Lung (tissue), 12 donors: ENCODE measurements around the gene PPM1N. TPM values are rescaled to one million over a fixed set of nuclear protein-coding genes. Genes with fewer than 3 reads are reported as not detected.
"Not testable (repeated sequence)": the region's sequence is repeated elsewhere in the genome, so short reads cannot be mapped to it uniquely, and the experiment has no call there.

ENCODE experiments used
- ATAC-seq: fragments of 200-7000 bp; cut with Tn5 transposase; one replicate; pipeline ENCODE4 v1.9.1; 2020; ENCODE audit warnings: moderate number of reproducible peaks; ENCODE audit not compliant: insufficient read depth, low FRiP score
- DNase-seq, 3 donors: peaks; one replicate each; pipeline ENCODE4 v3.0.0-alpha.2; 2013 to 2017
- H3K27ac ChIP-seq, 2 donors: one replicate each; pipeline ENCODE4 v1.5.1; 2013; ENCODE audit warnings: mild to moderate bottlenecking in 2 of 2, moderate library complexity in 2 of 2, control low read depth in 1 of 2, inconsistent platforms in 1 of 2, low read depth in 1 of 2, low read length in 1 of 2
- H3K27me3 ChIP-seq, 3 donors: one replicate each; pipeline ENCODE4 v1.5.1; 2013; ENCODE audit warnings: low read length in 2 of 3; ENCODE audit not compliant: control insufficient read depth in 3 of 3, insufficient read depth in 3 of 3
- H3K36me3 ChIP-seq, 4 donors: one replicate each; pipeline ENCODE4 v1.5.1; 2013; ENCODE audit warnings: low read length in 4 of 4, mild to moderate bottlenecking in 1 of 4, moderate library complexity in 1 of 4; ENCODE audit not compliant: control insufficient read depth in 4 of 4, insufficient read depth in 4 of 4
- H3K4me1 ChIP-seq, 5 donors: one replicate each; pipeline ENCODE4 v1.5.1; 2013; ENCODE audit warnings: low read length in 5 of 5, mild to moderate bottlenecking in 2 of 5, moderate library complexity in 1 of 5; ENCODE audit not compliant: control insufficient read depth in 5 of 5, insufficient read depth in 5 of 5
- H3K4me3 ChIP-seq: one replicate; pipeline ENCODE4 v1.5.1; 2013; ENCODE audit warnings: mild to moderate bottlenecking, control low read depth, moderate library complexity
- H3K9ac ChIP-seq, 2 donors: one replicate each; pipeline ENCODE4 v1.5.1; 2013; ENCODE audit warnings: low read length in 2 of 2, control low read depth in 1 of 2; ENCODE audit not compliant: insufficient read depth in 1 of 2
- H3K9me3 ChIP-seq, 4 donors: one replicate each; pipeline ENCODE4 v1.5.1; 2013; ENCODE audit warnings: low read length in 3 of 4, mild to moderate bottlenecking in 1 of 4, moderate library complexity in 1 of 4; ENCODE audit not compliant: control insufficient read depth in 4 of 4, insufficient read depth in 3 of 4
- CTCF ChIP-seq: IDR thresholded peaks from 2 replicates; pipeline ENCODE4 v1.5.1; 2012; ENCODE audit warnings: mild to moderate bottlenecking; ENCODE audit errors: control extremely low read depth, extremely low read depth
- WGBS, 2 donors: extraction: QIAGEN DNeasy Blood & Tissue Kit; methylation state at CpG; one replicate each; pipeline ENCODE4 v1.1.7; 2013; 5-methylcytosine and 5-hydroxymethylcytosine counted together
- polyA plus RNA-seq, 2 donors: library from polyadenylated mRNA; stranded (reverse); fragments of 200-250 nt; gene quantifications; one replicate each; pipeline ENCODE4 v1.2.1, GENCODE V29; 2013
- total RNA-seq, 2 donors: library from RNA; depleted of rRNA in 1 of 2; stranded (reverse); fragments of >200 nt in 1 of 2; gene quantifications; one replicate each; pipeline ENCODE4 v1.2.1, GENCODE V29; 2014 to 2021
- donor health status: control.
- donor health status: control.
- donor health status: Bipolar disorder and iron deficiency.
- donor health status: healthy.
- donor health status: DM: yes; HTN: yes; CAD: no.

The PPM1N gene
- total and polyA plus RNA-seq, 4 donors = 0.37 to 8.1 (median 1.6) TPM

- DNase-seq = peak; percentile 62 to 73 (median 73)
- Histone ChIP-seq H3K27me3 (no peaks in the 10 kb centered on the region), H3K9me3 (no peaks in the 10 kb centered on the region), H3K4me1 (peaks cover 4 to 16% (median 6%) of the 10 kb centered on the region in 5 donors), H3K27ac (peak overlapping the region; percentile 89 to 94), H3K4me3 (peak overlapping the region; percentile 85), H3K9ac (peak overlapping the region; percentile 55 to 71), H3K36me3 (no peaks in the 10 kb centered on the region)
- no peak for ATAC-seq
- 1 to 3% methylated on average over 27 to 28 of the region's 28 CpGs for WGBS, 2 donors
- TF ChIP-seq CTCF = no peak
Observed at GRCh38 chr19:45508861-45509691, 10.8 kb downstream of the PPM1N start.

GRCh38 chr19:45509692-45510015 is 11.4 kb downstream of the PPM1N start:
- H3K4me1 ChIP-seq = peaks cover 4 to 17% (median 11%) of the 10 kb centered on the region in 5 donors
- H3K27ac ChIP-seq = peak overlapping the region; percentile 72 to 89
- ATAC-seq = no peak
- no peak for DNase-seq
- no peak overlapping the region for H3K9ac ChIP-seq
- no peak for TF ChIP-seq CTCF
- H3K27me3 ChIP-seq = no peaks in the 10 kb centered on the region
- WGBS, 2 donors = 14 to 18% methylated on average over 3 of the region's 3 CpGs
- no peaks in the 10 kb centered on the region for H3K9me3 ChIP-seq
- H3K4me3 ChIP-seq = peak overlapping the region; percentile 48
- H3K36me3 ChIP-seq = peaks cover 0 to 2% (median 0%) of the 10 kb centered on the region in 4 donors

GRCh38 chr19:45510352-45510751 is 12.1 kb downstream of the PPM1N start:
- not testable (repeated sequence) for ATAC-seq

GRCh38 chr19:45511074-45511473 is 12.8 kb downstream of the PPM1N start:
- peaks cover 4 to 19% (median 12%) of the 10 kb centered on the region in 5 donors for H3K4me1 ChIP-seq
- ATAC-seq (no peak), DNase-seq (no peak)
- no peaks in the 10 kb centered on the region for H3K27me3 ChIP-seq
- H3K4me3 ChIP-seq = no peak overlapping the region
- WGBS, 2 donors = 94 to 96% methylated on average over 5 of the region's 5 CpGs
- TF ChIP-seq CTCF = no peak
- H3K36me3 ChIP-seq = peaks cover 0 to 4% (median 0%) of the 10 kb centered on the region in 4 donors
- H3K9ac ChIP-seq = no peak overlapping the region
- no peak overlapping the region for H3K27ac ChIP-seq
- no peaks in the 10 kb centered on the region for H3K9me3 ChIP-seq

More at GRCh38 chr19:45510352-45510751, 12.1 kb downstream of the PPM1N start:
- not testable (repeated sequence) for H3K27ac ChIP-seq, DNase-seq, H3K27me3 ChIP-seq, H3K4me3 ChIP-seq, H3K9ac ChIP-seq, H3K9me3 ChIP-seq, H3K36me3 ChIP-seq
- peaks cover 4 to 19% (median 12%) of the 10 kb centered on the region in 5 donors for H3K4me1 ChIP-seq
- WGBS, 2 donors = 87 to 88% methylated on average over 11 of the region's 11 CpGs
